ENCODE data around the gene SERINC4. TPM values are rescaled to one million over a fixed set of nuclear protein-coding genes. Genes with fewer than 3 reads are reported as not detected.

The SERINC4 gene
- total and polyA plus RNA-seq, 7 experiments from 2014 or later, result 0.13 to 8.8 (median 0.46) TPM; not detected in 1

Small RNA genes lying within 50 kb of the gene (microRNA-seq; reads per million reads assigned to microRNA genes)
- not detected for gene MIR1282 (ENCODE audit: borderline microRNAs expressed)

Other genes with a start within 250 kb of the SERINC4 start
- gene PPIP5K1, start 210.0 kb downstream of the SERINC4 start, total RNA-seq, result 10 to 100 TPM; 30.9 to 66.0 (median 47.5) TPM
- gene PPIP5K1, start 210.0 kb downstream of the SERINC4 start, polyA plus RNA-seq, result 1 to 10 TPM; 6.1 to 6.2 TPM
- not detected for gene CKMT1B, start 206.2 kb downstream of the SERINC4 start, total RNA-seq
- not detected for gene CKMT1B, start 206.2 kb downstream of the SERINC4 start, polyA plus RNA-seq
- 1 to 10 TPM in 3 of 5 experiments, under 1 TPM in 2; 0.56 to 3.9 (median 2.0) TPM for gene STRC, start 181.4 kb downstream of the SERINC4 start, total RNA-seq
- gene STRC, start 181.4 kb downstream of the SERINC4 start, polyA plus RNA-seq, result not detected
- 10 to 100 TPM in 3 of 5 experiments, 1 to 10 TPM in 2; 6.9 to 14.4 (median 12.2) TPM for gene CATSPER2, start 151.4 kb downstream of the SERINC4 start, total RNA-seq
- gene CATSPER2, start 151.4 kb downstream of the SERINC4 start, polyA plus RNA-seq, result under 1 TPM; 0.61 to 0.99 TPM
- not detected for gene CKMT1A, start 106.4 kb downstream of the SERINC4 start, total RNA-seq
- not detected for gene CKMT1A, start 106.4 kb downstream of the SERINC4 start, polyA plus RNA-seq
- 100 to 1,000 TPM; 127 to 397 (median 183) TPM for gene PDIA3, start 53.8 kb downstream of the SERINC4 start, total RNA-seq
- gene PDIA3, start 53.8 kb downstream of the SERINC4 start, polyA plus RNA-seq, result 100 to 1,000 TPM; 256 to 301 TPM
- 1 to 10 TPM; 1.8 to 2.1 (median 1.9) TPM for gene ELL3, start 23.3 kb downstream of the SERINC4 start, total RNA-seq
- 1 to 10 TPM; 2.9 to 4.9 TPM for gene ELL3, start 23.3 kb downstream of the SERINC4 start, polyA plus RNA-seq
- 100 to 1,000 TPM; 358 to 676 (median 553) TPM for gene SERF2, start 7.9 kb downstream of the SERINC4 start, total RNA-seq
- gene SERF2, start 7.9 kb downstream of the SERINC4 start, polyA plus RNA-seq, result 1,000 to 10,000 TPM; 1,664 to 2,070 TPM
- gene HYPK, start 379 bp upstream of the SERINC4 start, total RNA-seq, result 10 to 100 TPM; 16.9 to 32.1 (median 27.0) TPM
- gene HYPK, start 379 bp upstream of the SERINC4 start, polyA plus RNA-seq, result 10 to 100 TPM in 1 of 2 donors, 1 to 10 TPM in 1; 7.5 to 28.2 TPM
- gene MFAP1, start 24.5 kb upstream of the SERINC4 start, total RNA-seq, result 10 to 100 TPM in 4 of 5 experiments, 1 to 10 TPM in 1; 8.5 to 37.3 (median 21.8) TPM
- gene MFAP1, start 24.5 kb upstream of the SERINC4 start, polyA plus RNA-seq, result 10 to 100 TPM in 1 of 2 donors, 1 to 10 TPM in 1; 8.1 to 22.4 TPM
- gene WDR76, start 26.8 kb upstream of the SERINC4 start, total RNA-seq, result 10 to 100 TPM in 3 of 5 experiments, 1 to 10 TPM in 2; 6.6 to 62.1 (median 12.4) TPM
- 1 to 10 TPM; 7.7 to 8.5 TPM for gene WDR76, start 26.8 kb upstream of the SERINC4 start, polyA plus RNA-seq